HG02798 (cell line): ENCODE measurements around the gene PGGT1B.

Source experiments
- ATAC-seq: cut with Tn5 transposase; IDR thresholded peaks from one replicate; pipeline ENCODE4 v1.9.1; 2021; ENCODE audit warnings: mild to moderate bottlenecking; ENCODE audit not compliant: unreplicated experiment, poor library complexity

The PGGT1B gene

GRCh38 chr5:115262321-115263077, at the start of gene PGGT1B:
Gene PGGT1B (minus strand): TSS chr5:115262877. CDS start chr5:115262851, 26 bp downstream.
- ATAC-seq = peak; percentile 95

GRCh38 chr5:115309751-115310370, 47.2 kb upstream of the PGGT1B start:
- ATAC-seq = peak; percentile 40

DNA sequence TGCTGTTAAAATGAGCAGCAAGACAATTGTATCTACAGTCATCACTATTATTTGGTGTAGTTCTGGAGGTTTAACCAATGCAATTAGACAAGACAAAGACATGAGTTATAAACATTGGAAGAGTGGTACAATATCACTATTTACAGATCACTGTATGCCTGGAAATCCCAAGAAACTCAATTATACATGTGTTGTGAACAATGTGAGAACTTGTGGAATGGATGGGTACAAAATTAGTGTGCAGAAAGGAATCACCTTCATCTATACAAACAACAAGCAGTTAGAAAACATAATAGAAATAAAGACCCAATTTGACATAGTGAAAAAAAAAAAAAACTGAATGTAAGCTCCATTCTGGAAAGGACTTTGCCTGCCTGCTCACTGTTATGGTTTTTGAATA, 46.1 kb upstream of the PGGT1B start:
- ATAC-seq = no peak

DNA sequence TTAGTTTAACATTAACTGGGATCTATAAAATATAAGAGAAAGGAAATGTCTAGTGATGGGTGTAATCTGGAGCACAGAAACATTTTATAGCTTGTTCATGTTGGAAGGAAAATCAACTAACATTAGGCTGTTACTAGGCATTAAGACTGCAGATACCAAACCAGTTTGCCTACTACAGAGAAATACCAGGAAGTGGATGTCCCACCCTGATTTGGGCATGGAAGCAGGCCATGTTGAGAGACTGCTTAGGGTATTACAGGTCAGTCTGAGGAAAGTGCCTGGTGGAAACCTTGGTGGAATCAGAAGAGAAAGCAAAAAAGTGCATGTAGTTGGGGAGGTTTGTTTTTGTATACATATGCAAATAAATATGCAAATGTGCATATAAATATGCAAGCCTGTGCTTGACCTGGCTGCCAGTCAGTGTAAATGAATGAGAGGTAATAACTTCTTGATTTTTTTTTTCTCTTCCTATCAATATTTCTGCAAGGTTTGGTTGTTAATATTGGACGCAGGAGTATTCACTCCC, 43.4 kb upstream of the PGGT1B start:
- ATAC-seq = no peak

- ATAC-seq = no peak
Measured at GRCh38 chr5:115304496-115304895, 41.8 kb upstream of the PGGT1B start.

- no peak for ATAC-seq
Measured at GRCh38 chr5:115298811-115299210, 36.1 kb upstream of the PGGT1B start.

DNA sequence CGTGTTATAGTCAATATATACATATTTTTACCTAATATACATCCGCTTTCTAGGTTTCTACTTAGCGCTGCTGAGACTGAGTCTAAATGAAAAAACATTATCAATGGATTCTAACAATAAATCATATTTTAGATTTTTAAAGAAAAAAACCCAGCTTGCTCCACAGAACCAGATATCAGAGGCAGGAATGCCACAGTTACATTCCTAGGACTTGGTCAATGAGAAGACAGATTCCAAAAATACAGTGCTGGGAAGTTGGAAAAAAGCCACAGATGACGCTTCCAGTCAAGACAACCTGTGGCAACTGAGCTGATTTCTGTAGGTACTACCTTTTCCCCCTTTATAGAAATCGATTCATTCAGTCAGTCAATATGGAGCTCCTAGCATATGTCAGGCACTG, 34.4 kb upstream of the PGGT1B start:
- ATAC-seq = no peak

GRCh38 chr5:115296124-115297022, 33.7 kb upstream of the PGGT1B start, which contains the start of gene CCDC112:
Gene CCDC112 (minus strand): TSS chr5:115296654. CDS start chr5:115296543, 111 bp downstream.
- ATAC-seq = peak; percentile 82

- ATAC-seq = no peak
Measured at GRCh38 chr5:115295777-115296123, 33.1 kb upstream of the PGGT1B start.

- ATAC-seq = no peak
Measured at GRCh38 chr5:115291397-115291796, 28.7 kb upstream of the PGGT1B start.

DNA sequence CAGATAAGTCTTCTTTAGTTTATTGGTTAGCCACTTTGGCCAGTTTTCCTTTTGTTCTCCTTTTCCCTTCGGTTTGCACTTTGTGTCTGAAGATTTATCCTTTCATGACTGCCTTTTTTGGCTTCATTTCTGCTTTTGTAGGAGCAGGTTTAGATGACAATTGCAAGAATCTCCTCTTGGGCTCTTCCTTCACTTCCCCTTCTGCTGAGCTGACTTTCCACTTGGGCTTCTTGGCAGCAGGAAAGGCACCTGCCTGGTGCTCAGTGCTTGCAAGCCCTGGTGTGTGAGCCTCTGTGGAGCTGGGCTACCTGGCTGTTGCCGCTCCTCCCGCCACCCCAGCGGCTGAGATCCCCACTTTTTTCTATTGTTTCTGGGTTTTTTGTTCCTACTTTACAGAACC, 26.4 kb upstream of the PGGT1B start:
- no peak for ATAC-seq

DNA sequence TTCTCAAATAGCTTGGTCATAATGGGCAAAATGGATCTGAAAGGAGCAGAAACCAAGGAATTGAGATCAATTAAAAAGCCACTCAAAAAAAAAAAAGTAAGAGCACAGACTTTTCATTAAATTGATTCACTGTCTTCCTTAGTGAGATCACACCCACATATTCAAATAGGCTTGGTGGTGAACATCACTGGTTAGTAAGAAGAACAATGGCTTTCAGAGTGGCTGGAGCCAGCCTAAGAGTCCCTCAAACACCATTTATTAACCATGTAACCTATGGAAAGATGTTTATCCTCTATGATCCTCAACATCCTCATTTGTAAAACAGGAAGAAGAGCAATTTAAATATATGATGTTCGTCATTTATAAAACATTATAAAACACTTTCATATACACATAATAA, 21.3 kb upstream of the PGGT1B start:
- no peak for ATAC-seq

GRCh38 chr5:115282131-115282530, 19.5 kb upstream of the PGGT1B start:
- ATAC-seq = no peak

- ATAC-seq = no peak
Measured at GRCh38 chr5:115274584-115274983, 11.9 kb upstream of the PGGT1B start.

DNA sequence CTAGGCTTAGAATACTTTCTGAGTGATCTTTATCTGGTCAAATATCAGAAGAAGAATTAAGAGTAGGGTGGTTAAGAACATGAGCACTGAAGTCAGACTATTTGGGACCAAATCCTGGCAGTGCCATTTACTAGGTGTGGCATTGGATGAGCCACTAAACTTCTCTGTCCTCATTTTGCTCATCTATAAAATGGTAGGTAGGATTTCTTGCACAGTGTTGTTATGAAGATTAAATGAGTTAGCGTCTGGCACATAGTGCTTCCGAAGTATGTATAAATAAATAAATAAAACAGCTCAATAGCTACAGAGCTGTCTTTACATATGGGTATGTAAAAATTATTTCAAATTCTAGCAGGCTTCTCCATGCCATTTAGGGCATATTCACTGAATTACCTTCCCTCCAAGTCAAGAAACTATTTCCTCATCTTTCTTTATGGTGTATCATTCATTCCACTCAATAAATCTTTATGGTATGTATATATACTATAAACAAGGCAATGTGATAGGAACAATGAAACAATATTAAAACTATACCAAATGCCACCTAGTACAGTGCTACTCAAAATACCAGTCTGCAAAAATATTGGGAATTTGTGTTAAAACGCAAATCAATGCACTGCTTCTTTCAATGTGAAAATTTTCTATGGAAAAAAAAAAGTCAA, 9.8 kb upstream of the PGGT1B start:
- ATAC-seq = no peak

GRCh38 chr5:115271295-115272050, 8.8 kb upstream of the PGGT1B start:
- no peak for ATAC-seq

- ATAC-seq = no peak
Measured at GRCh38 chr5:115267617-115268016, 4.9 kb upstream of the PGGT1B start.

- ATAC-seq = no peak
Measured at GRCh38 chr5:115265220-115265619, 2.5 kb upstream of the PGGT1B start.

GRCh38 chr5:115264786-115265185, 2.1 kb upstream of the PGGT1B start:
- no peak for ATAC-seq

- no peak for ATAC-seq
Measured at GRCh38 chr5:115263078-115263380, 352 bp upstream of the PGGT1B start.
